Karpas-422 (cell line): ENCODE measurements around the gene GRID2. TPM values are rescaled to one million over a fixed set of nuclear protein-coding genes. Genes with fewer than 3 reads are reported as not detected.
"Not testable (repeated sequence)": the region's sequence is repeated elsewhere in the genome, so short reads cannot be mapped to it uniquely, and the experiment has no call there.

Experiments
- DNase-seq: peaks from one replicate; pipeline ENCODE4 v3.0.0-alpha.2; 2015
- H2AFZ ChIP-seq: fragments of 200-600 bp; sonication (generic); 2 replicates; pipeline ENCODE4 v1.6.1; 2014; ENCODE audit warnings: antibody characterized with exemption, low read length, mixed read lengths
- H3K27ac ChIP-seq: fragments of 200-600 bp; sonication (generic); 2 replicates; pipeline ENCODE4 v1.5.1; 2014; ENCODE audit warnings: mild to moderate bottlenecking, low read length, moderate library complexity
- H3K27me3 ChIP-seq: fragments of 200-600 bp; sonication (generic); 2 replicates; pipeline ENCODE4 v1.6.1; 2014; ENCODE audit warnings: low read length, mixed read lengths
- H3K36me3 ChIP-seq: fragments of 200-600 bp; sonication (generic); 2 replicates; pipeline ENCODE4 v1.6.1; 2014; ENCODE audit warnings: low read length, mixed read lengths; ENCODE audit not compliant: insufficient read depth
- H3K4me1 ChIP-seq: fragments of 200-600 bp; sonication (generic); 2 replicates; pipeline ENCODE4 v1.6.1; 2014; ENCODE audit warnings: mild to moderate bottlenecking, low read length, mixed read lengths
- H3K4me2 ChIP-seq: fragments of 200-600 bp; sonication (generic); 2 replicates; pipeline ENCODE4 v1.6.1; 2014; ENCODE audit warnings: low read length, low read depth, mild to moderate bottlenecking; ENCODE audit not compliant: poor library complexity, severe bottlenecking
- H3K4me3 ChIP-seq: fragments of 200-600 bp; sonication (generic); 2 replicates; pipeline ENCODE4 v1.5.1; 2014; ENCODE audit warnings: mild to moderate bottlenecking, antibody characterized with exemption, low read length, mixed read lengths
- H3K79me2 ChIP-seq: fragments of 200-600 bp; sonication (generic); 2 replicates; pipeline ENCODE4 v1.6.1; 2014; ENCODE audit warnings: mild to moderate bottlenecking, low read length, mixed read lengths
- H3K9ac ChIP-seq: fragments of 200-600 bp; sonication (generic); 2 replicates; pipeline ENCODE4 v1.6.0; 2014; ENCODE audit warnings: low read length
- H3K9me2 ChIP-seq: fragments of 200-600 bp; sonication (generic), shearing (Covaris generic); replicated peaks from 2 replicates; pipeline ENCODE4 v1.6.0; 2014; ENCODE audit warnings: mild to moderate bottlenecking, low read length, moderate library complexity; ENCODE audit not compliant: insufficient read depth
- H3K9me3 ChIP-seq: fragments of 300-700, 200-600 bp; sonication (generic); 2 replicates; pipeline ENCODE4 v1.6.1; 2014; ENCODE audit warnings: low read length, mixed read lengths
- H4K20me1 ChIP-seq: fragments of 200-600 bp; sonication (generic); 2 replicates; pipeline ENCODE4 v1.6.1; 2014; ENCODE audit warnings: mild to moderate bottlenecking, antibody characterized with exemption, low read length, low read depth; ENCODE audit not compliant: insufficient read depth
- total RNA-seq: library from RNA; depleted of rRNA; stranded (reverse); fragments of >200 nt; shearing (Covaris generic); gene quantifications from 2 replicates; pipeline ENCODE4 v1.2.3, GENCODE V29; 2014; ENCODE audit warnings: low replicate concordance

Gene GRID2
- total RNA-seq, 1 experiment from 2014 or later, result not detected

- not testable (repeated sequence) for H3K4me3 ChIP-seq, H3K9ac ChIP-seq, H3K36me3 ChIP-seq, H3K27ac ChIP-seq, DNase-seq, H3K27me3 ChIP-seq, H3K4me2 ChIP-seq, H3K79me2 ChIP-seq, H2AFZ ChIP-seq, H3K4me1 ChIP-seq, H3K9me2 ChIP-seq, H4K20me1 ChIP-seq
- peaks cover 11% of the 10 kb centered on the region for H3K9me3 ChIP-seq
Measured at GRCh38 chr4:92403525-92403924, 99.8 kb downstream of the GRID2 start.

GRCh38 chr4:92406488-92406887 is 102.7 kb downstream of the GRID2 start:
- Histone ChIP-seq H3K36me3 (no peaks in the 10 kb centered on the region), H3K4me1 (no peaks in the 10 kb centered on the region), H3K9ac (no peak overlapping the region), H3K4me2 (no peak overlapping the region), H4K20me1 (no peaks in the 10 kb centered on the region), H3K9me3 (peaks cover 16% of the 10 kb centered on the region), H3K27ac (no peak overlapping the region), H3K9me2 (no peaks in the 10 kb centered on the region), H3K79me2 (no peaks in the 10 kb centered on the region), H2AFZ (no peak overlapping the region), H3K27me3 (no peaks in the 10 kb centered on the region), H3K4me3 (no peak overlapping the region)
- no peak for DNase-seq

- Histone ChIP-seq H3K27ac (no peak overlapping the region), H3K27me3 (no peaks in the 10 kb centered on the region), H3K9ac (no peak overlapping the region), H2AFZ (no peak overlapping the region), H3K4me2 (no peak overlapping the region), H3K36me3 (no peaks in the 10 kb centered on the region), H3K4me1 (no peaks in the 10 kb centered on the region), H3K79me2 (no peaks in the 10 kb centered on the region), H3K9me3 (peaks cover 16% of the 10 kb centered on the region), H3K9me2 (no peaks in the 10 kb centered on the region), H4K20me1 (no peaks in the 10 kb centered on the region), H3K4me3 (no peak overlapping the region)
- DNase-seq, result no peak
Measured at GRCh38 chr4:92421920-92422319, 118.2 kb downstream of the GRID2 start.

GRCh38 chr4:92433272-92433758 is 129.5 kb downstream of the GRID2 start:
- no peak overlapping the region for H3K4me2 ChIP-seq
- no peak overlapping the region for H3K4me3 ChIP-seq
- no peaks in the 10 kb centered on the region for H3K36me3 ChIP-seq
- no peak overlapping the region for H2AFZ ChIP-seq
- H3K9ac ChIP-seq, result no peak overlapping the region
- H3K4me1 ChIP-seq, result no peaks in the 10 kb centered on the region
- no peaks in the 10 kb centered on the region for H3K79me2 ChIP-seq
- no peaks in the 10 kb centered on the region for H3K27me3 ChIP-seq
- no peak for DNase-seq
- H3K27ac ChIP-seq, result no peak overlapping the region
- peaks cover 7% of the 10 kb centered on the region for H3K9me3 ChIP-seq
- no peaks in the 10 kb centered on the region for H3K9me2 ChIP-seq
- H4K20me1 ChIP-seq, result no peaks in the 10 kb centered on the region

- not testable (repeated sequence) for DNase-seq, H3K4me1 ChIP-seq, H3K4me3 ChIP-seq, H3K9ac ChIP-seq, H3K9me2 ChIP-seq, H3K79me2 ChIP-seq, H3K36me3 ChIP-seq, H2AFZ ChIP-seq, H3K9me3 ChIP-seq, H3K27ac ChIP-seq, H3K4me2 ChIP-seq, H3K27me3 ChIP-seq, H4K20me1 ChIP-seq
Measured at GRCh38 chr4:92438722-92439121, 135.0 kb downstream of the GRID2 start.

- not testable (repeated sequence) for DNase-seq, H4K20me1 ChIP-seq, H3K36me3 ChIP-seq
Measured at GRCh38 chr4:92442131-92442530, 138.4 kb downstream of the GRID2 start.

GRCh38 chr4:92444143-92444843 is 140.5 kb downstream of the GRID2 start:
- H3K9me2 ChIP-seq, H3K9me3 ChIP-seq, H3K9ac ChIP-seq, H4K20me1 ChIP-seq, H3K36me3 ChIP-seq, H3K4me3 ChIP-seq, H3K27me3 ChIP-seq, H3K79me2 ChIP-seq, H3K27ac ChIP-seq, H3K4me1 ChIP-seq, DNase-seq, H3K4me2 ChIP-seq, H2AFZ ChIP-seq: not testable (repeated sequence)

More at GRCh38 chr4:92442131-92442530, 138.4 kb downstream of the GRID2 start:
- H3K27ac ChIP-seq, H3K4me3 ChIP-seq, H3K9me3 ChIP-seq, H3K9me2 ChIP-seq, H3K27me3 ChIP-seq, H3K4me2 ChIP-seq, H2AFZ ChIP-seq, H3K4me1 ChIP-seq, H3K9ac ChIP-seq, H3K79me2 ChIP-seq: not testable (repeated sequence)

GRCh38 chr4:92445127-92445526 is 141.4 kb downstream of the GRID2 start:
- no peaks in the 10 kb centered on the region for H3K79me2 ChIP-seq
- H3K36me3 ChIP-seq, result no peaks in the 10 kb centered on the region
- DNase-seq, result no peak
- no peak overlapping the region for H3K27ac ChIP-seq
- no peaks in the 10 kb centered on the region for H3K9me2 ChIP-seq
- H3K9me3 ChIP-seq, result peaks cover 9% of the 10 kb centered on the region; the same call in 1 of the 2 replicates
- H3K4me2 ChIP-seq, result no peak overlapping the region
- no peak overlapping the region for H3K4me3 ChIP-seq
- H2AFZ ChIP-seq, result no peak overlapping the region
- no peaks in the 10 kb centered on the region for H3K27me3 ChIP-seq
- H4K20me1 ChIP-seq, result no peaks in the 10 kb centered on the region
- H3K4me1 ChIP-seq, result no peaks in the 10 kb centered on the region
- H3K9ac ChIP-seq, result no peak overlapping the region
